Lower leg skin (tissue), 3 donors: ENCODE data around the gene DPY19L3.

Experiments
- POLR2A ChIP-seq, 2 donors: fragments of 450-650 bp; IDR thresholded peaks; one replicate each; pipeline ENCODE4 v1.6.1; 2016 to 2017; ENCODE audit warnings: antibody characterized with exemption in 2 of 2, mild to moderate bottlenecking in 1 of 2, moderate library complexity in 1 of 2
- TF ChIP-seq, protein P1 (sequence below), 3 donors: fragments of 450-650 bp; IDR thresholded peaks; one replicate each; pipeline ENCODE4 v1.5.1; 2016; ENCODE audit warnings: antibody characterized with exemption in 3 of 3, mild to moderate bottlenecking in 3 of 3, moderate library complexity in 2 of 3

DNA sequence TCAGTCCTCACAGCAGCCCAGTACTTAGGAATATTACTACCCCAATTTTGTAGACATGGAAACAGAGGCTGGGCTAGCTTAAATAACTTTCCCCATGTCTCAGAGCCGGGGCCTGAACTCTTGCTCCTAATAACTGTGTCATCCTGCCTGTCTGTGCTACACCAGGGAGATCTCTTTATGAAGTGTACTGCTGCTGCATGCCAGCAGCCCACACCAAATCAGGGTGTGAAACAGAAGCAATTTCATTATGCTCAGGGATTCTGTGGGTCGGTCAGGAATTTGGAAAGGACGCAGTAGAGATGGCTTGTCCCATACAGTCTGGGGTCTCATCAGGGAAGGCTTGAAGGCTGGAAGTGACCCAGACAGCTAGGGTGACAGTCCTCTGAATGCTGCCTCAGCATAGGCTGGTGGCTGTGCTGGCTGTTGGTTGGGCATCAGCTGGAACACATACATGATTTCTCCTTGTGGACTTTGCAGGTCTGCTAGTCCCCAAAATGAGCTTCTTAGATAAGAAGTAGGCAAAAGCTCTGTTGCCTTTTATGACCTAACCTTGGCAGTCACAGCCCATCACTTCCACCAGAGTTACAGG lies 37.5 kb upstream of the DPY19L3 start:
- TF ChIP-seq, protein P1, sequence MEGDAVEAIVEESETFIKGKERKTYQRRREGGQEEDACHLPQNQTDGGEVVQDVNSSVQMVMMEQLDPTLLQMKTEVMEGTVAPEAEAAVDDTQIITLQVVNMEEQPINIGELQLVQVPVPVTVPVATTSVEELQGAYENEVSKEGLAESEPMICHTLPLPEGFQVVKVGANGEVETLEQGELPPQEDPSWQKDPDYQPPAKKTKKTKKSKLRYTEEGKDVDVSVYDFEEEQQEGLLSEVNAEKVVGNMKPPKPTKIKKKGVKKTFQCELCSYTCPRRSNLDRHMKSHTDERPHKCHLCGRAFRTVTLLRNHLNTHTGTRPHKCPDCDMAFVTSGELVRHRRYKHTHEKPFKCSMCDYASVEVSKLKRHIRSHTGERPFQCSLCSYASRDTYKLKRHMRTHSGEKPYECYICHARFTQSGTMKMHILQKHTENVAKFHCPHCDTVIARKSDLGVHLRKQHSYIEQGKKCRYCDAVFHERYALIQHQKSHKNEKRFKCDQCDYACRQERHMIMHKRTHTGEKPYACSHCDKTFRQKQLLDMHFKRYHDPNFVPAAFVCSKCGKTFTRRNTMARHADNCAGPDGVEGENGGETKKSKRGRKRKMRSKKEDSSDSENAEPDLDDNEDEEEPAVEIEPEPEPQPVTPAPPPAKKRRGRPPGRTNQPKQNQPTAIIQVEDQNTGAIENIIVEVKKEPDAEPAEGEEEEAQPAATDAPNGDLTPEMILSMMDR (IDR thresholded peaks at IDR 0.05): no peak
- TF ChIP-seq POLR2A (IDR thresholded peaks at IDR 0.05): no peak
